ENCODE measurements around the gene MATR3. TPM values are rescaled to one million over a fixed set of nuclear protein-coding genes. Genes with fewer than 3 reads are reported as not detected.

MATR3 gene
- polyA plus RNA-seq, 1 donor from 2014 or later, result 1,016 TPM

DNA sequence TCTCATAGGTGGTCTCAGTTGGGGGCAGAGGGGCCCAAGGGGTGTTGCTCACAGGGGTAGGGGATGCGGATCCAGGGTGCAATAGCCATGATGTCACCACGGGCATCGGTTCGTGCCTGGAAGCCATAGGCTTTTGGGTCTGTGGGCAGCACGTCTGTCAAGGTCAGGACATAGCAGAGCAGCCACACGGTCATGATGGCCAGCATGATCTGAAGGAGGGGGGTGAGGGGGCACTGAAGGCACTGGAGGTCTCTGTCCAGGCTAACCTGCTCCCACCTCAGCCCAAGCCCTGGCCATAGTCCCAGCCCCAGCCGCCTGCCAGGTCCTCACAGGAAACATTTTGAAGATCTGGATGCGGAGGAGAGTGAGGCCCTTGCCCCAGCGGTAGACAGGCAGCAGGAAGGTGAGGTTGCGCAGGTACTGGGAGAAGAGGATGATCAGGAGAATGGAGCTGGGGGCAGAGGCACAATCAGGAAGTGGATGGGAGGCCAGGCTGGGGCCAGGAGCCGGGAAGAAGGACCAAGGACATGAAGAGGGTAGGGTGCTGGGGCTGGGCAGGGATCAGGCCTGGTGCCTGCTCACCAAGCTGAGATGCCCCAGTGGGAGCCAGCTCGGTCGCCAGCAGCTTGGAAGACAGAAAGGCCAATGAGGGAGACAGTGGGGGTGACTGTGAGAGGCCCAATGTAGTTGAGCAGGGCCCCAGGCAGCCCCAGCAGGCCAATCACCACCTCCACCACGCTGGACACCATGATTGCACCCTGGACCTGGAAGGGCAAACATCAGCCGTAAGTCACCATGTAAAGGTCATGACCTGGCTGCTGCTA lies 86.3 kb downstream of the MATR3 start:
- Histone ChIP-seq H3K27ac (ENCODE audit: low read length) (no peak overlapping the region), H3F3A (ENCODE audit: insufficient read depth, low read length, poor library complexity, severe bottlenecking) (no peaks in the 10 kb centered on the region), H3K4me2 (ENCODE audit: low read length) (no peak overlapping the region), H3K9me2 (ENCODE audit: insufficient read depth, low read length) (no peaks in the 10 kb centered on the region), H3K9me3 (ENCODE audit: low read length) (no peaks in the 10 kb centered on the region), H3K36me3 (ENCODE audit: insufficient read depth, low read length) (no peaks in the 10 kb centered on the region), H4K20me1 (ENCODE audit: insufficient read depth) (no peaks in the 10 kb centered on the region), H3K79me2 (replicated peaks; ENCODE audit: insufficient read depth, low read length) (no peaks in the 10 kb centered on the region), H3K4me3 (ENCODE audit: low read length) (no peak overlapping the region), H3K27me3 (ENCODE audit: insufficient read depth, low read depth, low read length) (no peaks in the 10 kb centered on the region), H3K9ac (ENCODE audit: low read length) (no peak overlapping the region), H2AFZ (ENCODE audit: low read depth, low read length) (no peak overlapping the region)
- TF ChIP-seq REST (IDR thresholded peaks at IDR 0.05; ENCODE audit: borderline replicate concordance) (no peak), SMC3 (conservative IDR thresholded peaks at IDR 0.05; ENCODE audit: poor library complexity) (no peak), MXI1 (conservative IDR thresholded peaks at IDR 0.05; ENCODE audit: poor library complexity, severe bottlenecking) (no peak), EP300 (conservative IDR thresholded peaks at IDR 0.05; ENCODE audit: poor library complexity, severe bottlenecking) (no peak), CTCF (IDR thresholded peaks at IDR 0.05; ENCODE audit: poor library complexity, severe bottlenecking) (no peak), POLR2AphosphoS5 (IDR thresholded peaks at IDR 0.05) (no peak), RAD21 (conservative IDR thresholded peaks at IDR 0.05) (no peak), TAF1 (IDR thresholded peaks at IDR 0.05; ENCODE audit: low read depth) (no peak), EZH2 (IDR thresholded peaks at IDR 0.05; ENCODE audit: borderline replicate concordance, insufficient read depth, low read length, poor library complexity, severe bottlenecking) (no peak)

Small RNAs within 50 kb of the gene (small RNA-seq; reads per million reads assigned to genes)
- 0 reads per million in 3 experiments for gene RNA5SP195
- 6.8 to 8.2 (median 7.8) reads per million in 3 experiments for gene SNORA74A
- 8.0 to 23.4 (median 9.7) reads per million in 3 experiments for gene SNORA74D

Other genes starting within 250 kb of the MATR3 start
- gene SIL1, start 95.4 kb upstream of the MATR3 start, polyA plus RNA-seq, result 4.7 and 72.2 TPM in 2 replicates
- gene PAIP2, start 48.1 kb downstream of the MATR3 start, polyA plus RNA-seq, result 181 and 201 TPM in 2 replicates
- gene SLC23A1, start 89.6 kb downstream of the MATR3 start, polyA plus RNA-seq, result not detected in 2 replicates
- not detected in 2 replicates for gene MZB1, start 96.2 kb downstream of the MATR3 start, polyA plus RNA-seq
- gene PROB1, start 101.4 kb downstream of the MATR3 start, polyA plus RNA-seq, result 0.74 and 1.2 TPM in 2 replicates
- gene SPATA24, start 110.3 kb downstream of the MATR3 start, polyA plus RNA-seq, result 2.3 and 6.7 TPM in 2 replicates
- gene DNAJC18, start 145.8 kb downstream of the MATR3 start, polyA plus RNA-seq, result 40.2 and 44.4 TPM in 2 replicates
- not detected in 2 replicates for gene ECSCR, start 169.0 kb downstream of the MATR3 start, polyA plus RNA-seq
- not detected in 2 replicates for gene SMIM33, start 177.3 kb downstream of the MATR3 start, polyA plus RNA-seq
- 0.12 TPM in 1 of 2 replicates, not detected in the other for gene STING1, start 189.0 kb downstream of the MATR3 start, polyA plus RNA-seq